K562 (cell line): ENCODE data around the gene HECW1. TPM values are rescaled to one million over a fixed set of nuclear protein-coding genes. Genes with fewer than 3 reads are reported as not detected.
A peak's percentile ranks its signal among the peaks of the same experiment; 100 is the strongest.

ENCODE experiments used
- ATAC-seq: fragments of 200-7000 bp; cut with Tn5 transposase; 3 replicates; pipeline ENCODE4 v1.9.1; 2020; ENCODE audit warnings: moderate library complexity
- BruUV-seq: library from RNA; stranded (reverse); fragments of 400-500 nt; replicated peaks from 2 replicates; lab custom pipeline; 2021; lab: Mats Ljungman, UMichigan
- CTCF ChIA-PET: fragments of 300-600 bp; formaldehyde crosslinking; extraction: SDS; loops from one replicate; lab custom pipeline; 2021; ENCODE audit warnings: low intra/inter-chr PET ratio; lab: Yijun Ruan, JAX
- POLR2A ChIA-PET: fragments of 300-600, 350-650 bp; sonication (Branson Sonifier 250); formaldehyde crosslinking; extraction: SDS; loops from one replicate; lab custom pipeline; 2021; ENCODE audit warnings: antibody characterized with exemption, inconsistent platforms; lab: Yijun Ruan, JAX
- DNase-seq, 4 experiments: peaks; one replicate each; pipeline versions ENCODE4 v3.0.0 to v3.0.0-alpha.2; 2011 to 2018; ENCODE audit warnings: low spot score in 3 of 4, mixed read lengths in 3 of 4; ENCODE audit errors: extremely low read depth in 1 of 4
- FAIRE-seq: peaks from 2 replicates; lab custom pipeline; 2011; peaks lifted over from hg19 to GRCh38; lab: Jason Lieb, UNC
- H2AFZ ChIP-seq: 2 replicates; pipeline ENCODE4 v1.6.0; 2011; ENCODE audit warnings: low read depth, low read length, control low read depth, inconsistent platforms
- H3K27ac ChIP-seq: fragments of 200-600 bp; 3 replicates; pipeline ENCODE4 v1.8.0; 2011; ENCODE audit warnings: low read depth, mild to moderate bottlenecking, control low read depth, inconsistent platforms, low read length, moderate library complexity, mixed read lengths; ENCODE audit errors: extremely low read depth
- H3K27me3 ChIP-seq, 2 experiments: fragments of 300-600 bp in 1 of 2; 2 replicates in 1 of 2; 3 replicates in 1 of 2; pipeline versions ENCODE4 v1.6.0 to v1.8.0; 2011; ENCODE audit warnings: inconsistent platforms in 2 of 2, low read length in 2 of 2, mild to moderate bottlenecking in 1 of 2, mixed read lengths in 1 of 2, moderate library complexity in 1 of 2; ENCODE audit not compliant: control insufficient read depth in 2 of 2, insufficient read depth in 2 of 2
- H3K36me3 ChIP-seq: fragments of 300-600 bp; 3 replicates; pipeline ENCODE4 v1.8.0; 2011; ENCODE audit warnings: mild to moderate bottlenecking, low read length, inconsistent platforms; ENCODE audit not compliant: control insufficient read depth, insufficient read depth
- H3K4me1 ChIP-seq, 2 experiments: fragments of 200-600 bp in 1 of 2; replicated peaks in 1 of 2; 2 replicates in 1 of 2; 3 replicates in 1 of 2; pipeline versions ENCODE4 v1.5.1 to v1.8.0; 2011; ENCODE audit warnings: inconsistent platforms in 2 of 2, low read length in 2 of 2, mild to moderate bottlenecking in 1 of 2, mixed read lengths in 1 of 2, moderate library complexity in 1 of 2; ENCODE audit not compliant: control insufficient read depth in 2 of 2, insufficient read depth in 2 of 2
- H3K4me2 ChIP-seq: 2 replicates; pipeline ENCODE4 v1.6.1; 2011; ENCODE audit warnings: low read length, control low read depth, inconsistent platforms, mixed read lengths; ENCODE audit not compliant: insufficient read depth
- H3K4me3 ChIP-seq: fragments of 200-600 bp; sonication (generic), shearing (Covaris generic); 2 replicates; pipeline ENCODE4 v1.5.1; 2016; ENCODE audit warnings: control low read depth, inconsistent platforms
- H3K79me2 ChIP-seq: fragments of 200-600 bp; 3 replicates; pipeline ENCODE4 v1.8.0; 2011; ENCODE audit warnings: low read length, inconsistent platforms; ENCODE audit not compliant: control insufficient read depth, insufficient read depth
- H3K9ac ChIP-seq, 2 experiments: 2 replicates each; pipeline versions ENCODE4 v1.6.0 to v1.6.1; 2011; ENCODE audit warnings: low read depth in 2 of 2, low read length in 2 of 2, control low read depth in 1 of 2, inconsistent platforms in 1 of 2, mild to moderate bottlenecking in 1 of 2, mixed read lengths in 1 of 2; ENCODE audit not compliant: insufficient read depth in 1 of 2
- H3K9me1 ChIP-seq: one replicate; pipeline ENCODE4 v1.6.0; 2011; ENCODE audit warnings: inconsistent platforms, mild to moderate bottlenecking, low read length, moderate library complexity; ENCODE audit not compliant: control insufficient read depth, insufficient read depth
- H3K9me3 ChIP-seq: replicated peaks from 2 replicates; pipeline ENCODE4 v1.5.1; 2011; ENCODE audit warnings: low read depth, low read length, inconsistent platforms; ENCODE audit not compliant: control insufficient read depth, insufficient read depth
- H4K20me1 ChIP-seq: replicated peaks from 2 replicates; pipeline ENCODE4 v1.6.1; 2011; ENCODE audit warnings: low read length, inconsistent platforms, mixed read lengths; ENCODE audit not compliant: control insufficient read depth, insufficient read depth
- ARNT ChIP-seq, 2 experiments: fragments of 450-650 bp; IDR thresholded peaks; 2 replicates each; pipeline ENCODE4 v1.6.1; 2016; ENCODE audit warnings: mild to moderate bottlenecking in 1 of 2
- NFIC ChIP-seq: fragments of 450-650 bp; IDR thresholded peaks from 2 replicates; pipeline ENCODE4 v1.6.1; 2017; ENCODE audit warnings: mild to moderate bottlenecking, inconsistent platforms
- RERE ChIP-seq: sonication (generic); formaldehyde crosslinking; IDR thresholded peaks from 2 replicates; pipeline ENCODE4 v1.8.0; 2023; ENCODE audit warnings: missing genetic modification reagents, mild to moderate bottlenecking, borderline replicate concordance
- TCF15 ChIP-seq: fragments of 250-450 bp; sonication (Bioruptor Pico); IDR thresholded peaks from 2 replicates; pipeline ENCODE4 v1.8.0; 2022; ENCODE audit warnings: moderate library complexity, mild to moderate bottlenecking, inconsistent platforms
- VEZF1 ChIP-seq: fragments of 200-800 bp; sonication (Bioruptor generic); IDR thresholded peaks from 2 replicates; pipeline ENCODE4 v1.6.1; 2017; ENCODE audit warnings: missing genetic modification characterization, missing compliant biosample characterization
- ZNF707 ChIP-seq: fragments of 250-450 bp; sonication (Bioruptor Pico); conservative IDR thresholded peaks from 2 replicates; pipeline ENCODE4 v1.8.0; 2022; ENCODE audit warnings: inconsistent platforms, mild to moderate bottlenecking, moderate library complexity
- WGBS: fragments of 100-300 bp; shearing (Covaris generic); methylation state at CpG from one replicate; pipeline ENCODE4 v1.1.6; 2016; ENCODE audit warnings: low coverage, mixed read lengths; ENCODE audit not compliant: insufficient coverage; ENCODE audit errors: missing lambda C conversion rate; 5-methylcytosine and 5-hydroxymethylcytosine counted together
- in situ Hi-C: fragments of 300-500 bp; cut with MboI; formaldehyde crosslinking; loops from 4 replicates; pipeline ENCODE4 v1.15.0; 2018; ENCODE audit warnings: inconsistent platforms, mixed read lengths
- intact Hi-C: fragments of 100-400 bp; cut with micrococcal nuclease; formaldehyde crosslinking; loops from 2 replicates; pipeline ENCODE4 v1.14.2; 2022
- polyA plus RNA-seq, 8 experiments: library from polyadenylated mRNA; depleted of rRNA in 4 of 8; stranded (reverse) in 5 of 8; unstranded in 3 of 8; fragments of >200 nt; fragmentation: Nextera tagmentation in 2 of 8; fragmentation: Illumina TruSeq in 1 of 8; extraction: Ambion mirVana in 2 of 8; extraction: Trizol in 1 of 8; gene quantifications; 2 replicates each; pipeline versions ENCODE4 v1.2.1 to v1.2.3, GENCODE V29; 2011 to 2014; ENCODE audit warnings: inconsistent platforms in 1 of 8, missing spikeins in 1 of 8
- total RNA-seq, 7 experiments: library from RNA; depleted of rRNA in 6 of 7; stranded (reverse); fragments of >200 nt in 6 of 7; fragmentation: Illumina TruSeq in 2 of 7; extraction: Trizol in 2 of 7; gene quantifications; 2 replicates each; pipeline versions ENCODE4 v1.2.1 to v1.2.3, GENCODE V29; 2011 to 2021; ENCODE audit warnings: low replicate concordance in 1 of 7

The HECW1 gene
- total and polyA plus RNA-seq, 9 of the 15 experiments (the other 6 are each of a cell fraction or from before 2014, with no cell fraction given): 0.07 to 0.31 (median 0.13) TPM; not detected in 4

- Histone ChIP-seq H3K4me3 (no peak overlapping the region), H3K4me2 (no peak overlapping the region), H3K27me3 (peaks cover 25 to 26% of the 10 kb centered on the region in 2 experiments; a peak in 4 of 5 replicates), H3K9me1 (no peaks in the 10 kb centered on the region), H3K36me3 (no peaks in the 10 kb centered on the region), H3K9me3 (no peaks in the 10 kb centered on the region), H3K4me1 (peaks cover 0 to 14% of the 10 kb centered on the region in 2 experiments; a peak in 2 of 5 replicates), H3K79me2 (no peaks in the 10 kb centered on the region), H4K20me1 (no peaks in the 10 kb centered on the region; the same call in 1 of the 2 replicates), H2AFZ (no peak overlapping the region), H3K27ac (no peak overlapping the region), H3K9ac (no peak overlapping the region)
- intact Hi-C loops (no loop called here), in situ Hi-C loops (loop anchor here (10.0 kb wide), 1 partner anchor 391 kb away; no protein-coding TSS in a partner anchor)
- CTCF ChIA-PET: interaction anchor here (0.6 kb wide), 1 partner anchor 620 kb away, joined by 3 read pairs; no protein-coding TSS in a partner anchor
- DNase-seq (no peak), FAIRE-seq (no peak), ATAC-seq (no peak)
- BruUV-seq: no TSS peak
- 0% methylated on average over 1 of the region's 1 CpG for WGBS
- TF ChIP-seq ARNT (IDR thresholded peaks at IDR 0.05): no peak
- no peak for TF ChIP-seq ZNF707 (CRISPR knock-in tag)
- 0 out of 2 replicates have a peak, but pooled peaks have one; percentile 17 for TF ChIP-seq NFIC
- TF ChIP-seq TCF15 (CRISPR knock-in tag): no peak
- TF ChIP-seq VEZF1 (CRISPR knock-in tag): no peak
- TF ChIP-seq RERE (CRISPR knock-in tag): no peak
- POLR2A ChIA-PET: no interaction called here
These were observed 330.9 kb downstream of the HECW1 start for GRCh38 chr7:43443381-43443780.
